ENCODE measurements around the gene RAB27A. TPM values are rescaled to one million over a fixed set of nuclear protein-coding genes. Genes with fewer than 3 reads are reported as not detected.

Gene RAB27A
- total and polyA plus RNA-seq, 9 of the 15 experiments (the other 6 are each of a cell fraction or from before 2014, with no cell fraction given): 31.5 to 171 (median 80.4) TPM

DNA sequence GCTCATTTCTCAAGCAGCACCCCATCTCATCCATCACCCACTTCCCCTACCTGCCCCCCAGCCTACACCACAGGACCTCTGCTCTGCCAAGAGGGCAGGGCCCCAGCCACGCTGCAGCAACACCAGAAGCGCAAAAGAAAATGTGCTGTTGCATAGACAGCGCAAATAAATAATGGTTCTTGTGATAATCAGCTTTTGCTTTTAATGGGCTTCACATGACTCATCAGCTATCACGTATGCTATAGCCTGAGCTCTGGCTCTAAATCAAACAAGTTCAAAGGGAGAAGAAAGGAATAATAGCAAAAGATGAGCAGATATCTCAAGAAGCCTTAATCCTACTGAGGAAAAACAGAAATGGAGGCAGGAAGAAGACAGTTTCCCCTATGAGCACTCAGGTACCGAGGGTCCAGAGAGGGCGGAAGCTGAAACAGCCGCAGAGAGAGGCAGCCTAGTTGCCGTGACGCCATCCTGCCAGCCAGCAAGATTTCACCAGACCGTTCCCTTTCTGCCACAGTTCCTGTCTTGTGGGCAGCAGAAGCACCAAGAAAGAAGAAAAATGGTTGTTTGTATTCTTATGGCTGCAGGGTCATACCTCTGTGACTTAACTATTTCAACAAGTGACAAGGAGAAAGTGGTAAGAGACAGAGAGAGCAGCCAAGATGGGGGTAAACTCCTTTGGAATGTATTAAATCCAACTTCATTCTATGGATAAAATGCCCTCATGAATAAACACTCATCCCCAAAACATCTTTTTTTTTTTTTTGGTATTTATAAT lies 22.0 kb downstream of the RAB27A start:
- CTCF ChIA-PET (ENCODE audit: low intra/inter-chr PET ratio): no interaction called here
- H3K4me2 ChIP-seq (ENCODE audit: insufficient read depth, low read length): peak overlapping the region; percentile 61; the same call in 1 of the 2 replicates
- ATAC-seq: peak; percentile 56
- TF ChIP-seq, protein P1, sequence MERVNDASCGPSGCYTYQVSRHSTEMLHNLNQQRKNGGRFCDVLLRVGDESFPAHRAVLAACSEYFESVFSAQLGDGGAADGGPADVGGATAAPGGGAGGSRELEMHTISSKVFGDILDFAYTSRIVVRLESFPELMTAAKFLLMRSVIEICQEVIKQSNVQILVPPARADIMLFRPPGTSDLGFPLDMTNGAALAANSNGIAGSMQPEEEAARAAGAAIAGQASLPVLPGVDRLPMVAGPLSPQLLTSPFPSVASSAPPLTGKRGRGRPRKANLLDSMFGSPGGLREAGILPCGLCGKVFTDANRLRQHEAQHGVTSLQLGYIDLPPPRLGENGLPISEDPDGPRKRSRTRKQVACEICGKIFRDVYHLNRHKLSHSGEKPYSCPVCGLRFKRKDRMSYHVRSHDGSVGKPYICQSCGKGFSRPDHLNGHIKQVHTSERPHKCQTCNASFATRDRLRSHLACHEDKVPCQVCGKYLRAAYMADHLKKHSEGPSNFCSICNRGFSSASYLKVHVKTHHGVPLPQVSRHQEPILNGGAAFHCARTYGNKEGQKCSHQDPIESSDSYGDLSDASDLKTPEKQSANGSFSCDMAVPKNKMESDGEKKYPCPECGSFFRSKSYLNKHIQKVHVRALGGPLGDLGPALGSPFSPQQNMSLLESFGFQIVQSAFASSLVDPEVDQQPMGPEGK (CRISPR knock-in tag; IDR thresholded peaks at IDR 0.05; ENCODE audit: borderline replicate concordance): no peak
- TF ChIP-seq CBX2 (IDR thresholded peaks at IDR 0.05; ENCODE audit: insufficient read depth, low read length, poor library complexity, severe bottlenecking): no peak
- TF ChIP-seq, protein P2, sequence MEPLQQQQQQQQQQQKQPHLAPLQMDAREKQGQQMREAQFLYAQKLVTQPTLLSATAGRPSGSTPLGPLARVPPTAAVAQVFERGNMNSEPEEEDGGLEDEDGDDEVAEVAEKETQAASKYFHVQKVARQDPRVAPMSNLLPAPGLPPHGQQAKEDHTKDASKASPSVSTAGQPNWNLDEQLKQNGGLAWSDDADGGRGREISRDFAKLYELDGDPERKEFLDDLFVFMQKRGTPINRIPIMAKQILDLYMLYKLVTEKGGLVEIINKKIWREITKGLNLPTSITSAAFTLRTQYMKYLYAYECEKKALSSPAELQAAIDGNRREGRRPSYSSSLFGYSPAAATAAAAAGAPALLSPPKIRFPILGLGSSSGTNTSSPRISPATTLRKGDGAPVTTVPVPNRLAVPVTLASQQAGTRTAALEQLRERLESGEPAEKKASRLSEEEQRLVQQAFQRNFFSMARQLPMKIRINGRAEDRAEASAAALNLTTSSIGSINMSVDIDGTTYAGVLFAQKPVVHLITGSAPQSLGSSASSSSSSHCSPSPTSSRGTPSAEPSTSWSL (CRISPR knock-in tag; IDR thresholded peaks at IDR 0.05; ENCODE audit: borderline replicate concordance): no peak
- TF ChIP-seq, protein P3, sequence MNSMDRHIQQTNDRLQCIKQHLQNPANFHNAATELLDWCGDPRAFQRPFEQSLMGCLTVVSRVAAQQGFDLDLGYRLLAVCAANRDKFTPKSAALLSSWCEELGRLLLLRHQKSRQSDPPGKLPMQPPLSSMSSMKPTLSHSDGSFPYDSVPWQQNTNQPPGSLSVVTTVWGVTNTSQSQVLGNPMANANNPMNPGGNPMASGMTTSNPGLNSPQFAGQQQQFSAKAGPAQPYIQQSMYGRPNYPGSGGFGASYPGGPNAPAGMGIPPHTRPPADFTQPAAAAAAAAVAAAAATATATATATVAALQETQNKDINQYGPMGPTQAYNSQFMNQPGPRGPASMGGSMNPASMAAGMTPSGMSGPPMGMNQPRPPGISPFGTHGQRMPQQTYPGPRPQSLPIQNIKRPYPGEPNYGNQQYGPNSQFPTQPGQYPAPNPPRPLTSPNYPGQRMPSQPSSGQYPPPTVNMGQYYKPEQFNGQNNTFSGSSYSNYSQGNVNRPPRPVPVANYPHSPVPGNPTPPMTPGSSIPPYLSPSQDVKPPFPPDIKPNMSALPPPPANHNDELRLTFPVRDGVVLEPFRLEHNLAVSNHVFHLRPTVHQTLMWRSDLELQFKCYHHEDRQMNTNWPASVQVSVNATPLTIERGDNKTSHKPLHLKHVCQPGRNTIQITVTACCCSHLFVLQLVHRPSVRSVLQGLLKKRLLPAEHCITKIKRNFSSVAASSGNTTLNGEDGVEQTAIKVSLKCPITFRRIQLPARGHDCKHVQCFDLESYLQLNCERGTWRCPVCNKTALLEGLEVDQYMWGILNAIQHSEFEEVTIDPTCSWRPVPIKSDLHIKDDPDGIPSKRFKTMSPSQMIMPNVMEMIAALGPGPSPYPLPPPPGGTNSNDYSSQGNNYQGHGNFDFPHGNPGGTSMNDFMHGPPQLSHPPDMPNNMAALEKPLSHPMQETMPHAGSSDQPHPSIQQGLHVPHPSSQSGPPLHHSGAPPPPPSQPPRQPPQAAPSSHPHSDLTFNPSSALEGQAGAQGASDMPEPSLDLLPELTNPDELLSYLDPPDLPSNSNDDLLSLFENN (IDR thresholded peaks at IDR 0.05; ENCODE audit: low read depth in 2 of 2, low read length in 2 of 2): no peak
- TF ChIP-seq POLR2AphosphoS2 (IDR thresholded peaks at IDR 0.05; ENCODE audit: low read length): no peak
- TF ChIP-seq, protein P4, sequence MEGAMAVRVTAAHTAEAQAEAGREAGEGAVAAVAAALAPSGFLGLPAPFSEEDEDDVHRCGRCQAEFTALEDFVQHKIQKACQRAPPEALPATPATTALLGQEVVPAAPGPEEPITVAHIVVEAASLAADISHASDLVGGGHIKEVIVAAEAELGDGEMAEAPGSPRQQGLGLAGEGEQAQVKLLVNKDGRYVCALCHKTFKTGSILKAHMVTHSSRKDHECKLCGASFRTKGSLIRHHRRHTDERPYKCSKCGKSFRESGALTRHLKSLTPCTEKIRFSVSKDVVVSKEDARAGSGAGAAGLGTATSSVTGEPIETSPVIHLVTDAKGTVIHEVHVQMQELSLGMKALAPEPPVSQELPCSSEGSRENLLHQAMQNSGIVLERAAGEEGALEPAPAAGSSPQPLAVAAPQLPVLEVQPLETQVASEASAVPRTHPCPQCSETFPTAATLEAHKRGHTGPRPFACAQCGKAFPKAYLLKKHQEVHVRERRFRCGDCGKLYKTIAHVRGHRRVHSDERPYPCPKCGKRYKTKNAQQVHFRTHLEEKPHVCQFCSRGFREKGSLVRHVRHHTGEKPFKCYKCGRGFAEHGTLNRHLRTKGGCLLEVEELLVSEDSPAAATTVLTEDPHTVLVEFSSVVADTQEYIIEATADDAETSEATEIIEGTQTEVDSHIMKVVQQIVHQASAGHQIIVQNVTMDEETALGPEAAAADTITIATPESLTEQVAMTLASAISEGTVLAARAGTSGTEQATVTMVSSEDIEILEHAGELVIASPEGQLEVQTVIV (CRISPR knock-in tag; IDR thresholded peaks at IDR 0.05; ENCODE audit: borderline replicate concordance): no peak
- no peak for TF ChIP-seq ZNF76 (CRISPR knock-in tag; IDR thresholded peaks at IDR 0.05; ENCODE audit: borderline replicate concordance)
- peak; percentile 44 for TF ChIP-seq NFE2 (IDR thresholded peaks at IDR 0.05; ENCODE audit: low read depth)
- no peak for TF ChIP-seq GTF2F1 (IDR thresholded peaks at IDR 0.05; ENCODE audit: low read depth, low read length)
- TF ChIP-seq L3MBTL2 (IDR thresholded peaks at IDR 0.05): no peak

More for the DNA sequence above, 22.0 kb downstream of the RAB27A start:
- intact Hi-C loops (cut with micrococcal nuclease) (no loop called here), in situ Hi-C loops (cut with MboI) (no loop called here)
- BruUV-seq (replicated peaks): no TSS peak
- POLR2A ChIA-PET: interaction anchor here (1.0 to 1.4 kb wide), 7 partner anchors 9 to 28 kb away, joined by 3 to 7 read pairs (median 3); no protein-coding TSS in a partner anchor
- Histone ChIP-seq H3K27me3 (ENCODE audit: control insufficient read depth in 2 of 2, insufficient read depth in 2 of 2, low read length in 2 of 2) (no peaks in the 10 kb centered on the region), H3K4me3 (no peak overlapping the region), H3K9ac (ENCODE audit: insufficient read depth in 1 of 2, low read depth in 2 of 2, low read length in 2 of 2) (peak overlapping the region; percentile 10 to 66; a peak in 2 of 4 replicates), H3K27ac (ENCODE audit: extremely low read depth, low read depth, low read length) (peak overlapping the region; percentile 38; the same call in 2 of the 3 replicates), H2AFZ (ENCODE audit: low read depth, low read length) (0 out of 2 replicates have a peak overlapping the region, but pooled peaks have one; percentile 43), H4K20me1 (replicated peaks; ENCODE audit: control insufficient read depth, insufficient read depth, low read length) (0 out of 2 replicates have a peak, but pooled peaks cover 5% of the 10 kb centered on the region), H3K4me1 (replicated peaks in 1 of 2; ENCODE audit: control insufficient read depth in 2 of 2, insufficient read depth in 2 of 2, low read length in 2 of 2) (peaks cover 9 to 23% of the 10 kb centered on the region in 2 experiments; a peak in 4 of 5 replicates), H3K9me1 (ENCODE audit: control insufficient read depth, insufficient read depth, low read length) (no peaks in the 10 kb centered on the region), H3K36me3 (ENCODE audit: control insufficient read depth, insufficient read depth, low read length) (peaks cover 69% of the 10 kb centered on the region), H3K79me2 (ENCODE audit: control insufficient read depth, insufficient read depth, low read length) (peaks cover 80% of the 10 kb centered on the region), H3K9me3 (replicated peaks; ENCODE audit: control insufficient read depth, insufficient read depth, low read depth, low read length) (no peaks in the 10 kb centered on the region)
- FAIRE-seq (peak; percentile 87), DNase-seq (ENCODE audit: extremely low read depth in 1 of 4, low spot score in 3 of 4) (peak in 2 of 4 experiments; percentile 35 to 38)
- WGBS (ENCODE audit: insufficient coverage, low coverage, missing lambda C conversion rate): 36% methylated on average over 10 of the region's 10 CpGs
